PC-9 (cell line): Measurements from ENCODE around the gene PLIN5. TPM values are rescaled to one million over a fixed set of nuclear protein-coding genes. Genes with fewer than 3 reads are reported as not detected.

Experiments used
- BruUV-seq: library from RNA; stranded (reverse); fragments of 400-500 nt; replicated peaks from 2 replicates; lab custom pipeline; 2021; lab: Mats Ljungman, UMichigan
- CTCF ChIA-PET: fragments of 300-600 bp; sonication (Branson Sonifier 250); formaldehyde crosslinking; loops from one replicate; lab custom pipeline; 2022; ENCODE audit warnings: antibody characterized with exemption; lab: Charles Lee
- POLR2A ChIA-PET: fragments of 300-600 bp; sonication (Branson Sonifier 250); formaldehyde crosslinking; loops from one replicate; lab custom pipeline; 2022; ENCODE audit warnings: antibody characterized with exemption; ENCODE audit not compliant: unreplicated experiment; lab: Charles Lee
- DNase-seq, 2 experiments: peaks; one replicate each; pipeline versions ENCODE4 v3.0.0 to v3.0.0-alpha.2; 2015 to 2022; ENCODE audit warnings: mixed read lengths in 1 of 2
- H2AFZ ChIP-seq: fragments of 200-600 bp; sonication (generic); 2 replicates; pipeline ENCODE4 v1.8.1; 2017; ENCODE audit warnings: antibody characterized with exemption
- H3F3A ChIP-seq: fragments of 200-600 bp; sonication (generic); 2 replicates; pipeline ENCODE4 v1.8.1; 2017; ENCODE audit warnings: antibody characterized with exemption, mild to moderate bottlenecking, low read depth; ENCODE audit not compliant: insufficient read depth
- H3K27ac ChIP-seq: fragments of 200-600 bp; sonication (generic); 2 replicates; pipeline ENCODE4 v1.6.1; 2016; ENCODE audit warnings: mixed run types
- H3K27me3 ChIP-seq: fragments of 200-600 bp; sonication (generic); 2 replicates; pipeline ENCODE4 v1.6.1; 2016; ENCODE audit warnings: low read depth, mixed run types; ENCODE audit not compliant: insufficient read depth
- H3K36me3 ChIP-seq: fragments of 200-600 bp; sonication (generic); 2 replicates; pipeline ENCODE4 v1.6.1; 2016; ENCODE audit warnings: low read depth, mixed run types
- H3K4me1 ChIP-seq: fragments of 200-600 bp; sonication (generic); replicated peaks from 2 replicates; pipeline ENCODE4 v1.6.1; 2016; ENCODE audit warnings: mixed run types; ENCODE audit not compliant: insufficient read depth
- H3K4me2 ChIP-seq: fragments of 200-600 bp; sonication (generic); 2 replicates; pipeline ENCODE4 v1.6.1; 2017; ENCODE audit warnings: mixed run types
- H3K4me3 ChIP-seq: fragments of 200-600 bp; sonication (generic); 2 replicates; pipeline ENCODE4 v1.6.1; 2016; ENCODE audit warnings: mixed run types
- H3K79me2 ChIP-seq: fragments of 200-600 bp; sonication (generic); 2 replicates; pipeline ENCODE4 v1.6.1; 2017; ENCODE audit warnings: low read depth, mixed run types
- H3K9me2 ChIP-seq: fragments of 200-600 bp; sonication (generic); 2 replicates; pipeline ENCODE4 v1.8.1; 2017; ENCODE audit warnings: mild to moderate bottlenecking; ENCODE audit not compliant: insufficient read depth
- H3K9me3 ChIP-seq: fragments of 200-600 bp; sonication (generic); 2 replicates; pipeline ENCODE4 v1.8.1; 2016; ENCODE audit warnings: low read depth; ENCODE audit not compliant: insufficient read depth
- H4K20me1 ChIP-seq: fragments of 200-600 bp; sonication (generic); 2 replicates; pipeline ENCODE4 v1.8.1; 2017; ENCODE audit not compliant: insufficient read depth
- EZH2 ChIP-seq: fragments of 200-600 bp; sonication (generic); IDR thresholded peaks from 2 replicates; pipeline ENCODE4 v1.8.0; 2017; ENCODE audit warnings: antibody characterized with exemption, low read depth
- intact Hi-C: fragments of 100-400 bp; cut with micrococcal nuclease; formaldehyde crosslinking; loops from one replicate; pipeline ENCODE4 v1.10.0; 2022; ENCODE audit not compliant: unreplicated experiment
- total RNA-seq: library from RNA; stranded (reverse); gene quantifications from 2 replicates; pipeline ENCODE4 v1.2.3, GENCODE V29; 2021
- TF ChIP-seq, protein P1 (sequence below): fragments of 200-600 bp; sonication (generic); conservative IDR thresholded peaks from 2 replicates; pipeline ENCODE4 v1.6.1; 2017; ENCODE audit warnings: mixed run types, antibody characterized with exemption, mild to moderate bottlenecking, moderate library complexity

The PLIN5 gene
- total RNA-seq, 1 experiment from 2014 or later = 4.4 TPM

DNA sequence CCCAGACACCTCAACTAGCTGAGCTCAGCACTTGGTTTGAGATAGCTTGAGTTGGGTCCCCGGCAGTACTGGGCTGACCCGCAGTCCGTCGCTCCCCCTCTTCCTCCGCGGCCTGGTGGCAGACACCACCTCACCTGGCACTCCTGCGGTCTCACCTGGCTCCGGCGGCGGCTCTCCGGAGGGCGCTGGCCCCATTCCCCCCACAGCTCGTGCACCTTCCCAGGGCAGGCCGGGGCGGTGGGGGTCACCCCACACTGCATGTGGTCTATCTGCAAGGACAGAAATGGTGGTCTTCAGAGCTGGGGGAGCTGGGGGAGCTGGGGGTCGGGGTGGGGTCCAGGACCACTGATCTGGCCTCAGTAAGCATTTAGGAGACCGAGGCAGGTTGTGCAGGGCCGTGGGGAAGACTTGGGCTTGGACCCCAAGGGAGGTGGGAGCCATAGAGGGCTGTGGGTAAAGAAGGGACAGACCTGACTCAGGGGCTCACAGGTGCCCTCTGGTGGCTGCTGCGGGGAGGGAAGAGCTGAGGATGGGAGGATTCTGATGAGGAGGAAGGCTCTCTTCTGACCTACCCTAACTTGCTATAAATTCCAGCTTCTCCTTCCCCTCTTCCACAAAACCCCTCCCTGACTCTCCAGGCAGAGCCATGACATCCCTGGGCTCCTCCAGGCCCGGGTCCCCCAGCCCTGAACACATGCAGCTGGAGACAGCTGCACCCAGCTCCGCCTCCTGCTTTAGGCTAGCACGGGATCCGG lies 10.0 kb downstream of the PLIN5 start:
- Histone ChIP-seq H3K4me1 (peaks cover 16% of the 10 kb centered on the region), H4K20me1 (no peaks in the 10 kb centered on the region), H3F3A (peaks cover 12% of the 10 kb centered on the region; the same call in 1 of the 2 replicates), H2AFZ (no peak overlapping the region), H3K4me2 (no peak overlapping the region), H3K36me3 (no peaks in the 10 kb centered on the region), H3K9me2 (no peaks in the 10 kb centered on the region), H3K79me2 (no peaks in the 10 kb centered on the region), H3K27me3 (no peaks in the 10 kb centered on the region), H3K27ac (no peak overlapping the region), H3K4me3 (no peak overlapping the region), H3K9me3 (no peaks in the 10 kb centered on the region)
- peak in 1 of 2 experiments; percentile 46 for DNase-seq
- intact Hi-C loops = loop anchor here (5.0 kb wide), 1 partner anchor 112 kb away; the partner anchor contains the start of gene TNFAIP8L1
- TF ChIP-seq EZH2 = no peak
- TF ChIP-seq, protein P1, sequence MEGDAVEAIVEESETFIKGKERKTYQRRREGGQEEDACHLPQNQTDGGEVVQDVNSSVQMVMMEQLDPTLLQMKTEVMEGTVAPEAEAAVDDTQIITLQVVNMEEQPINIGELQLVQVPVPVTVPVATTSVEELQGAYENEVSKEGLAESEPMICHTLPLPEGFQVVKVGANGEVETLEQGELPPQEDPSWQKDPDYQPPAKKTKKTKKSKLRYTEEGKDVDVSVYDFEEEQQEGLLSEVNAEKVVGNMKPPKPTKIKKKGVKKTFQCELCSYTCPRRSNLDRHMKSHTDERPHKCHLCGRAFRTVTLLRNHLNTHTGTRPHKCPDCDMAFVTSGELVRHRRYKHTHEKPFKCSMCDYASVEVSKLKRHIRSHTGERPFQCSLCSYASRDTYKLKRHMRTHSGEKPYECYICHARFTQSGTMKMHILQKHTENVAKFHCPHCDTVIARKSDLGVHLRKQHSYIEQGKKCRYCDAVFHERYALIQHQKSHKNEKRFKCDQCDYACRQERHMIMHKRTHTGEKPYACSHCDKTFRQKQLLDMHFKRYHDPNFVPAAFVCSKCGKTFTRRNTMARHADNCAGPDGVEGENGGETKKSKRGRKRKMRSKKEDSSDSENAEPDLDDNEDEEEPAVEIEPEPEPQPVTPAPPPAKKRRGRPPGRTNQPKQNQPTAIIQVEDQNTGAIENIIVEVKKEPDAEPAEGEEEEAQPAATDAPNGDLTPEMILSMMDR = peak; percentile 67
- no TSS peak for BruUV-seq
- ChIA-PET POLR2A (interaction anchor here (0.6 kb wide), 1 partner anchor 526 kb away, joined by 3 read pairs; no protein-coding TSS in a partner anchor), CTCF (interaction anchor here (0.7 to 1.0 kb wide), 3 partner anchors 8 to 109 kb away, joined by 3 to 5 read pairs (median 5); partner anchors contain the start of gene PLIN5)

- no peaks in the 10 kb centered on the region for H3K27me3 ChIP-seq
- no peak for TF ChIP-seq EZH2
- TF ChIP-seq, protein P1 = peak; percentile 75
- H3K79me2 ChIP-seq = no peaks in the 10 kb centered on the region
- no peaks in the 10 kb centered on the region for H3K9me3 ChIP-seq
- POLR2A ChIA-PET = interaction anchor here (0.6 kb wide), 1 partner anchor 902 kb away, joined by 24 read pairs; no protein-coding TSS in a partner anchor
- no TSS peak for BruUV-seq
- CTCF ChIA-PET = interaction anchor here (0.6 to 1.5 kb wide), 4 partner anchors 12 to 259 kb away, joined by 4 to 12 read pairs (median 4); partner anchors contain the start of gene PLIN5
- intact Hi-C loops = loop anchor here (5.0 kb wide), 1 partner anchor 114 kb away; the partner anchor contains the start of gene TNFAIP8L1
- peaks cover 24% of the 10 kb centered on the region for H3K4me1 ChIP-seq
- H3F3A ChIP-seq = peaks cover 12% of the 10 kb centered on the region; the same call in 1 of the 2 replicates
- no peak overlapping the region for H3K27ac ChIP-seq
- no peaks in the 10 kb centered on the region for H3K36me3 ChIP-seq
- H3K9me2 ChIP-seq = no peaks in the 10 kb centered on the region
- no peak overlapping the region for H3K4me2 ChIP-seq
- no peak overlapping the region for H2AFZ ChIP-seq
- no peak overlapping the region for H3K4me3 ChIP-seq
- DNase-seq = peak in 1 of 2 experiments; percentile 46
- no peaks in the 10 kb centered on the region for H4K20me1 ChIP-seq
These were observed 11.5 kb downstream of the PLIN5 start for GRCh38 chr19:4523306-4524110.
